ENCODE data around the gene SF1. TPM values are rescaled to one million over a fixed set of nuclear protein-coding genes. Genes with fewer than 3 reads are reported as not detected.

Gene SF1
- total and polyA plus RNA-seq, 2 donors (not counting 3 experiments of a cell fraction or from before 2014, with no cell fraction given) = 95.0 to 342 TPM

DNA sequence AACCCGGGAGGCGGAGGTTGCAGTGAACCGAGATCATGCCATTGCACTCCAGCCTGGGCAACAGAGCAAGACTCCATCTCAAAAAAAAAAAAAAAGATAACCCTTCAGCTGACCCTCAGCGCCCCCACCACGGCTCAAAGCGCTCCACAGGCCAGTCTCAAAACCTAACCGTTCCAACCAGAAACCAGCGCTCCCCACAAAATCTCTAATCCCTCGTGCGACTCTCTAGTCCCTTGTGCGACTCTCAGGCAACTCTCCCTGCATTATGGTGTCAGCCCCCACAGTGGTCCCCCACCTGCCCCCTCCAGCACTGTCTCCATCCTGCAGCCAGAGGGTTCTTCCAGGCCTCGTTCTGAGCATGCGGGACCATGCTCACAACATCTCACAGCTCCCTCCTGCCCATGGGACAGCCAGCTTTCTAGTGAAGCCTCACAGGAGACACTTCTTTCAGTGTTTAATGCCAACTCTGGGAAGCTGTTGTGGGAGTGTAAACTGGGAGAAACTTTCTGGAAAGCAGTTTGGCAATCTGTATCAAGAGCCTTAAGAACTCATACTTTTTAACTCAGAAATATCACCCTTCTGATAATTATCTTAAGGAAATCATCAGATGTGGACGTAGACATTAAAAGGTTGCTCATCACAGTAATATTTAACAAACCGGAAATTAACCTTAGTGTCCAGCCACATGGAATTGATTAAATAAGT is 30.2 kb downstream of the SF1 start:
- intact Hi-C loops (cut with micrococcal nuclease) (no loop called here), dilution Hi-C loops (cut with MboI; ENCODE audit: extremely low pct_ligation_motif_present, low sequenced_read_pairs) (no loop called here)
- H3K9ac ChIP-seq (replicated peaks; ENCODE audit: extremely low read depth, insufficient read depth, low read length) = no peak overlapping the region
- no peak overlapping the region for H3K4me3 ChIP-seq (replicated peaks in 1 of 3; ENCODE audit: insufficient read depth in 1 of 3, low read depth in 1 of 3, low read length in 3 of 3)
- no peak overlapping the region for H3K27ac ChIP-seq (ENCODE audit: insufficient read depth, low read depth, low read length)
- no peak overlapping the region for H3K4me2 ChIP-seq (ENCODE audit: insufficient read depth, low read length)
- H4K20me1 ChIP-seq (replicated peaks; ENCODE audit: control insufficient read depth, extremely low read depth, insufficient read depth, low read length) = no peaks in the 10 kb centered on the region
- no TSS peak for BruUV-seq (replicated peaks)
- no peak overlapping the region for H2AFZ ChIP-seq (ENCODE audit: low read depth, low read length)
- FAIRE-seq (no peak), DNase-seq (ENCODE audit: low read depth, low spot score) (no peak)
- TF ChIP-seq FOS (IDR thresholded peaks at IDR 0.05; ENCODE audit: borderline replicate concordance, insufficient read depth, low read length) (no peak), POLR2AphosphoS5 (IDR thresholded peaks at IDR 0.05; ENCODE audit: insufficient read depth, low read depth, low read length) (no peak), MYC (IDR thresholded peaks at IDR 0.05; ENCODE audit: low read depth, low read length) (no peak), EZH2 (IDR thresholded peaks at IDR 0.05; ENCODE audit: borderline replicate concordance, low read depth, low read length, severe bottlenecking) (no peak), POLR2A (IDR thresholded peaks at IDR 0.05; ENCODE audit: low read depth, low read length) (no peak), MAX (IDR thresholded peaks at IDR 0.05; ENCODE audit: insufficient read depth, insufficient read length) (no peak), GATA2 (IDR thresholded peaks at IDR 0.05; ENCODE audit: insufficient read depth, insufficient read length, low read depth, low read length) (no peak), JUN (IDR thresholded peaks at IDR 0.05; ENCODE audit: borderline replicate concordance, insufficient read depth, insufficient read length, low read depth) (no peak)
- TF ChIP-seq, protein P1, sequence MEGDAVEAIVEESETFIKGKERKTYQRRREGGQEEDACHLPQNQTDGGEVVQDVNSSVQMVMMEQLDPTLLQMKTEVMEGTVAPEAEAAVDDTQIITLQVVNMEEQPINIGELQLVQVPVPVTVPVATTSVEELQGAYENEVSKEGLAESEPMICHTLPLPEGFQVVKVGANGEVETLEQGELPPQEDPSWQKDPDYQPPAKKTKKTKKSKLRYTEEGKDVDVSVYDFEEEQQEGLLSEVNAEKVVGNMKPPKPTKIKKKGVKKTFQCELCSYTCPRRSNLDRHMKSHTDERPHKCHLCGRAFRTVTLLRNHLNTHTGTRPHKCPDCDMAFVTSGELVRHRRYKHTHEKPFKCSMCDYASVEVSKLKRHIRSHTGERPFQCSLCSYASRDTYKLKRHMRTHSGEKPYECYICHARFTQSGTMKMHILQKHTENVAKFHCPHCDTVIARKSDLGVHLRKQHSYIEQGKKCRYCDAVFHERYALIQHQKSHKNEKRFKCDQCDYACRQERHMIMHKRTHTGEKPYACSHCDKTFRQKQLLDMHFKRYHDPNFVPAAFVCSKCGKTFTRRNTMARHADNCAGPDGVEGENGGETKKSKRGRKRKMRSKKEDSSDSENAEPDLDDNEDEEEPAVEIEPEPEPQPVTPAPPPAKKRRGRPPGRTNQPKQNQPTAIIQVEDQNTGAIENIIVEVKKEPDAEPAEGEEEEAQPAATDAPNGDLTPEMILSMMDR (IDR thresholded peaks at IDR 0.05; ENCODE audit: extremely low read depth in 1 of 2, insufficient read depth in 1 of 2, low read depth in 1 of 2, low read length in 2 of 2) = no peak
- no peaks in the 10 kb centered on the region for H3K79me2 ChIP-seq (ENCODE audit: control insufficient read depth, insufficient read depth, low read length)
- POLR2A ChIA-PET = interaction anchor here (0.5 kb wide), 1 partner anchor 10 kb away, joined by 7 read pairs; no protein-coding TSS in a partner anchor
- H3K36me3 ChIP-seq (ENCODE audit: control insufficient read depth in 2 of 2, extremely low read depth in 1 of 2, insufficient read depth in 2 of 2, low read length in 2 of 2) = no peaks in the 10 kb centered on the region
- CTCF ChIA-PET = interaction anchor here (1.1 to 1.2 kb wide), 2 partner anchors 14 to 59 kb away, joined by 4 to 5 read pairs; no protein-coding TSS in a partner anchor
- peaks cover 12 to 20% of the 10 kb centered on the region in 2 experiments for H3K27me3 ChIP-seq (ENCODE audit: control insufficient read depth in 2 of 2, insufficient read depth in 2 of 2, low read length in 2 of 2)
- no peaks in the 10 kb centered on the region for H3K9me3 ChIP-seq (replicated peaks; ENCODE audit: control insufficient read depth, insufficient read depth, low read length)
- no peaks in the 10 kb centered on the region for H3K9me1 ChIP-seq (replicated peaks; ENCODE audit: control insufficient read depth, extremely low read depth, insufficient read depth, low read length)
- H3K4me1 ChIP-seq (ENCODE audit: control insufficient read depth, extremely low read depth, insufficient read depth, low read length) = peaks cover 3% of the 10 kb centered on the region

Measured in endothelial cell of umbilical vein (primary cell).